H1 (cell line): ENCODE results near the gene TBC1D3B. TPM values are rescaled to one million over a fixed set of nuclear protein-coding genes. Genes with fewer than 3 reads are reported as not detected.

ENCODE experiments used
- CTCF ChIA-PET: fragments of 300-600 bp; sonication (Branson Sonifier 250); formaldehyde crosslinking; loops from one replicate; lab custom pipeline; 2021; ENCODE audit not compliant: partially characterized antibody; lab: Charles Lee
- POLR2A ChIA-PET: fragments of 300-600 bp; sonication (Branson Sonifier 250); formaldehyde crosslinking; loops from one replicate; lab custom pipeline; 2021; ENCODE audit warnings: inconsistent platforms; ENCODE audit not compliant: partially characterized antibody; lab: Charles Lee
- DNase-seq, 2 experiments: peaks; one replicate each; pipeline versions ENCODE4 v3.0.0 to v3.0.0-alpha.2; 2010 to 2022; ENCODE audit warnings: low spot score in 2 of 2, low read depth in 1 of 2, mixed read lengths in 1 of 2
- FAIRE-seq: peaks from 2 replicates; lab custom pipeline; 2011; peaks lifted over from hg19 to GRCh38; lab: Jason Lieb, UNC
- H2AFZ ChIP-seq: 2 replicates; pipeline ENCODE4 v1.8.1; 2012; ENCODE audit warnings: low read length, inconsistent platforms
- H2AK5ac ChIP-seq: 2 replicates; pipeline ENCODE4 v1.6.1; 2013; ENCODE audit warnings: low read depth, low read length
- H2BK120ac ChIP-seq: replicated peaks from 2 replicates; pipeline ENCODE3; 2013; ENCODE audit warnings: low read depth, low read length, inconsistent platforms
- H2BK12ac ChIP-seq: 2 replicates; pipeline ENCODE4 v1.6.1; 2013; ENCODE audit warnings: low read depth, low read length
- H2BK15ac ChIP-seq: 2 replicates; pipeline ENCODE4 v1.6.1; 2013; ENCODE audit warnings: low read length
- H2BK20ac ChIP-seq: 2 replicates; pipeline ENCODE4 v1.6.1; 2013; ENCODE audit warnings: low read length
- H2BK5ac ChIP-seq: 2 replicates; pipeline ENCODE4 v1.6.1; 2013; ENCODE audit warnings: low read depth, low read length
- H3K14ac ChIP-seq: 2 replicates; pipeline ENCODE4 v1.6.1; 2013; ENCODE audit warnings: inconsistent platforms; ENCODE audit not compliant: insufficient read length
- H3K18ac ChIP-seq: 2 replicates; pipeline ENCODE4 v1.6.1; 2013; ENCODE audit warnings: low read length; ENCODE audit errors: extremely low read depth
- H3K23ac ChIP-seq: 2 replicates; pipeline ENCODE4 v1.6.1; 2013; ENCODE audit warnings: inconsistent platforms; ENCODE audit not compliant: insufficient read length
- H3K23me2 ChIP-seq: 2 replicates; pipeline ENCODE4 v1.6.1; 2013; ENCODE audit warnings: low read depth, low read length
- H3K27ac ChIP-seq: 2 replicates; pipeline ENCODE4 v1.6.1; 2011; ENCODE audit warnings: low read depth, low read length, inconsistent platforms
- H3K27me3 ChIP-seq, 4 experiments: replicated peaks in 1 of 4; 1 replicate in 1 of 4; 2 replicates in 3 of 4; pipeline versions ENCODE4 v1.6.1 to v1.8.1; 2011 to 2013; ENCODE audit warnings: low read length in 3 of 4, mild to moderate bottlenecking in 3 of 4, inconsistent platforms in 2 of 4, mixed read lengths in 2 of 4, moderate library complexity in 1 of 4; ENCODE audit not compliant: control insufficient read depth in 3 of 4, insufficient read depth in 3 of 4; ENCODE audit errors: extremely low read depth in 1 of 4
- H3K36me3 ChIP-seq, 4 experiments: 2 replicates each; pipeline versions ENCODE4 v1.6.1 to v1.8.1; 2011 to 2013; ENCODE audit warnings: mild to moderate bottlenecking in 4 of 4, low read length in 3 of 4, moderate library complexity in 2 of 4, control low read depth in 1 of 4, inconsistent platforms in 1 of 4; ENCODE audit not compliant: insufficient read depth in 4 of 4, control insufficient read depth in 2 of 4
- H3K4ac ChIP-seq: replicated peaks from 2 replicates; pipeline ENCODE3; 2013; ENCODE audit warnings: low read length, low read depth, mixed read lengths, inconsistent platforms; ENCODE audit not compliant: insufficient read length
- H3K4me1 ChIP-seq, 4 experiments: replicated peaks in 1 of 4; 1 replicate in 1 of 4; 2 replicates in 3 of 4; pipeline versions ENCODE4 v1.6.1 to v1.8.1; 2011 to 2013; ENCODE audit warnings: low read length in 3 of 4, inconsistent platforms in 2 of 4, mixed read lengths in 1 of 4; ENCODE audit not compliant: insufficient read depth in 4 of 4, control insufficient read depth in 3 of 4
- H3K4me2 ChIP-seq, 2 experiments: 2 replicates each; pipeline versions ENCODE4 v1.6.1 to v1.8.1; 2011 to 2013; ENCODE audit warnings: low read depth in 2 of 2, low read length in 2 of 2, control low read depth in 1 of 2, inconsistent platforms in 1 of 2, mild to moderate bottlenecking in 1 of 2; ENCODE audit not compliant: insufficient read depth in 1 of 2
- H3K4me3 ChIP-seq, 4 experiments: fragments of 200-600, 300-600 bp in 1 of 4; sonication (generic), shearing (Covaris generic), sonication (Bioruptor Twin) in 1 of 4; 2 replicates each; pipeline versions ENCODE4 v1.5.1 to v1.8.1; 2011 to 2016; ENCODE audit warnings: low read length in 4 of 4, low read depth in 3 of 4, control low read depth in 2 of 4, inconsistent platforms in 2 of 4, mild to moderate bottlenecking in 2 of 4, mixed read lengths in 1 of 4, moderate library complexity in 1 of 4; ENCODE audit not compliant: insufficient read depth in 2 of 4; ENCODE audit errors: extremely low read depth in 1 of 4
- H3K56ac ChIP-seq: replicated peaks from 2 replicates; pipeline ENCODE3; 2013; ENCODE audit warnings: low read depth, mild to moderate bottlenecking, mixed read lengths, low read length, inconsistent platforms; ENCODE audit not compliant: insufficient read length
- H3K79me1 ChIP-seq: 2 replicates; pipeline ENCODE4 v1.6.1; 2013; ENCODE audit warnings: low read depth, low read length, control low read depth
- H3K79me2 ChIP-seq, 2 experiments: 2 replicates each; pipeline versions ENCODE4 v1.6.1 to v1.8.1; 2012 to 2013; ENCODE audit warnings: low read length in 2 of 2, mild to moderate bottlenecking in 2 of 2, inconsistent platforms in 1 of 2; ENCODE audit not compliant: insufficient read depth in 2 of 2, control insufficient read depth in 1 of 2
- H3K9ac ChIP-seq, 4 experiments: replicated peaks in 1 of 4; 1 replicate in 1 of 4; 2 replicates in 3 of 4; pipeline versions ENCODE4 v1.6.1 to v1.8.1; 2011 to 2013; ENCODE audit warnings: low read depth in 3 of 4, low read length in 3 of 4, control low read depth in 2 of 4, mild to moderate bottlenecking in 2 of 4, moderate library complexity in 2 of 4, inconsistent platforms in 1 of 4; ENCODE audit errors: extremely low read depth in 1 of 4
- H3K9me3 ChIP-seq, 2 experiments: 2 replicates each; pipeline versions ENCODE4 v1.6.1 to v1.8.1; 2012 to 2013; ENCODE audit warnings: mild to moderate bottlenecking in 2 of 2, moderate library complexity in 2 of 2, control low read depth in 1 of 2, inconsistent platforms in 1 of 2, low read depth in 1 of 2, low read length in 1 of 2, mixed read lengths in 1 of 2; ENCODE audit not compliant: insufficient read depth in 2 of 2
- H4K20me1 ChIP-seq, 2 experiments: replicated peaks in 1 of 2; 2 replicates each; pipeline versions ENCODE3 to v1.8.1; 2011 to 2013; ENCODE audit warnings: inconsistent platforms in 2 of 2, low read length in 2 of 2, mild to moderate bottlenecking in 1 of 2; ENCODE audit not compliant: insufficient read depth in 2 of 2, control insufficient read depth in 1 of 2
- H4K5ac ChIP-seq: 2 replicates; pipeline ENCODE4 v1.6.1; 2013; ENCODE audit warnings: low read length, low read depth, mixed read lengths, inconsistent platforms; ENCODE audit not compliant: insufficient read length
- H4K8ac ChIP-seq: 2 replicates; pipeline ENCODE4 v1.8.0; 2013; ENCODE audit warnings: mild to moderate bottlenecking, moderate library complexity, low read length, inconsistent platforms; ENCODE audit not compliant: insufficient read depth; ENCODE audit errors: extremely low read depth
- H4K91ac ChIP-seq: replicated peaks from 2 replicates; pipeline ENCODE3; 2013; ENCODE audit warnings: low read length, mixed read lengths, inconsistent platforms; ENCODE audit not compliant: insufficient read length
- CHD1 ChIP-seq: IDR thresholded peaks from 2 replicates; pipeline ENCODE4 v1.6.1; 2012; ENCODE audit warnings: low read depth, low read length, improper control_type of control experiment
- CHD2 ChIP-seq: IDR thresholded peaks from 2 replicates; pipeline ENCODE4 v1.6.1; 2012; ENCODE audit warnings: low read length, improper control_type of control experiment
- EP300 ChIP-seq, 2 experiments: IDR thresholded peaks; 1 replicate in 1 of 2; 2 replicates in 1 of 2; pipeline ENCODE4 v1.6.1; 2011 to 2012; ENCODE audit warnings: low read depth in 2 of 2, low read length in 2 of 2, mild to moderate bottlenecking in 2 of 2, borderline replicate concordance in 1 of 2, inconsistent platforms in 1 of 2, moderate library complexity in 1 of 2
- MAX ChIP-seq: IDR thresholded peaks from 2 replicates; pipeline ENCODE4 v1.6.1; 2012; ENCODE audit warnings: inconsistent platforms
- POU5F1 ChIP-seq: IDR thresholded peaks from 2 replicates; pipeline ENCODE4 v1.6.1; 2011; ENCODE audit warnings: low read depth, mild to moderate bottlenecking, low read length, moderate library complexity
- RBBP5 ChIP-seq: IDR thresholded peaks from 2 replicates; pipeline ENCODE4 v1.7.1; 2012; ENCODE audit warnings: low read depth, mild to moderate bottlenecking, inconsistent platforms, low read length, moderate library complexity, borderline replicate concordance
- SIN3A ChIP-seq, 2 experiments: IDR thresholded peaks in 1 of 2; conservative IDR thresholded peaks in 1 of 2; 2 replicates each; pipeline ENCODE4 v1.6.1; 2011 to 2012; ENCODE audit warnings: low read length in 2 of 2, improper control_type of control experiment in 1 of 2, low read depth in 1 of 2, mild to moderate bottlenecking in 1 of 2
- SIRT6 ChIP-seq: IDR thresholded peaks from one replicate; pipeline ENCODE4 v1.7.1; 2012; ENCODE audit warnings: low read length, inconsistent platforms
- SP2 ChIP-seq: IDR thresholded peaks from 2 replicates; pipeline ENCODE4 v1.6.1; 2012; ENCODE audit warnings: mild to moderate bottlenecking, low read length, inconsistent platforms
- SP4 ChIP-seq: IDR thresholded peaks from 2 replicates; pipeline ENCODE4 v1.6.1; 2012; ENCODE audit warnings: low read length, inconsistent platforms
- SUZ12 ChIP-seq: fragments of 200-600 bp; sonication (generic); IDR thresholded peaks from 2 replicates; pipeline ENCODE4 v1.6.1; 2012; ENCODE audit warnings: mild to moderate bottlenecking, inconsistent platforms, low read length, moderate library complexity, mixed read lengths
- TAF7 ChIP-seq: optimal IDR thresholded peaks from 2 replicates; pipeline ENCODE3; 2011; ENCODE audit warnings: low read depth, mild to moderate bottlenecking, inconsistent platforms, low read length, moderate library complexity, borderline replicate concordance
- USF2 ChIP-seq: IDR thresholded peaks from 2 replicates; pipeline ENCODE4 v1.6.1; 2011; ENCODE audit warnings: low read length, improper control_type of control experiment
- WGBS, 2 experiments: shearing (Covaris generic) in 1 of 2; methylation state at CpG; one replicate each; pipeline versions ENCODE4 v1.1.6 to v1.1.7; 2013 to 2015; ENCODE audit warnings: low lambda C conversion rate in 2 of 2, mixed read lengths in 2 of 2, inconsistent platforms in 1 of 2, low coverage in 1 of 2, missing lambda C conversion rate in 1 of 2; ENCODE audit not compliant: insufficient replicate concordance in 2 of 2, insufficient coverage in 1 of 2, insufficient read length in 1 of 2; ENCODE audit errors: extremely low coverage in 1 of 2, missing lambda C conversion rate in 1 of 2; 5-methylcytosine and 5-hydroxymethylcytosine counted together
- polyA plus RNA-seq, 7 experiments: library from polyadenylated mRNA; depleted of rRNA in 3 of 7; stranded (reverse) in 5 of 7; unstranded in 2 of 7; fragments of >200 nt in 5 of 7; fragments of 200-250 nt in 2 of 7; gene quantifications; 1 replicate in 5 of 7; 2 replicates in 1 of 7; 4 replicates in 1 of 7; pipeline versions ENCODE4 v1.2.1 to v1.2.3, GENCODE V29; 2011 to 2013; ENCODE audit warnings: missing spikeins in 2 of 7, mixed read lengths in 2 of 7
- total RNA-seq: library from RNA; stranded (reverse); fragmentation: NEBNext Ultra II Directional; extraction: Animal tissue kit (Norgen Biotek cat#: 25700); gene quantifications from 2 replicates; pipeline ENCODE4 v1.2.1, GENCODE V29; 2021

Gene TBC1D3B
- total and polyA plus RNA-seq, 2 of the 8 experiments (the other 6 are each of a cell fraction or from before 2014, with no cell fraction given): 0.54 to 6.2 TPM

- no peak overlapping the region for H3K4me2 ChIP-seq
- CTCF ChIA-PET: interaction anchor here (0.6 to 5.0 kb wide), 4 partner anchors 14 to 151 kb away, joined by 3 to 20 read pairs (median 5); partner anchors contain the start of gene CCL16
- no peak overlapping the region for H2AFZ ChIP-seq
- no peaks in the 10 kb centered on the region for H3K27me3 ChIP-seq
- FAIRE-seq (no peak), DNase-seq (no peak)
- no peak overlapping the region for H2AK5ac ChIP-seq
- no peaks in the 10 kb centered on the region for H3K9me3 ChIP-seq
- no peak overlapping the region for H3K56ac ChIP-seq
- no peak overlapping the region for H4K5ac ChIP-seq
- H3K9ac ChIP-seq: no peak overlapping the region
- H3K4ac ChIP-seq: no peak overlapping the region
- no peak overlapping the region for H4K8ac ChIP-seq
- no peak overlapping the region for H2BK20ac ChIP-seq
- H3K79me2 ChIP-seq: no peaks in the 10 kb centered on the region
- no peaks in the 10 kb centered on the region for H3K36me3 ChIP-seq
- no peak overlapping the region for H2BK15ac ChIP-seq
- H4K20me1 ChIP-seq: no peaks in the 10 kb centered on the region
- H3K23ac ChIP-seq: no peak overlapping the region
- H3K4me1 ChIP-seq: no peaks in the 10 kb centered on the region
- WGBS, 2 experiments: 85% methylated on average over 2 of the region's 2 CpGs; no CpG with 5 or more reads in 1 of the 2 experiments
- no peak overlapping the region for H3K27ac ChIP-seq
- H4K91ac ChIP-seq: no peak overlapping the region
- no peak overlapping the region for H2BK5ac ChIP-seq
- no peaks in the 10 kb centered on the region for H3K23me2 ChIP-seq
- no peak overlapping the region for H3K4me3 ChIP-seq
- no peaks in the 10 kb centered on the region for H3K79me1 ChIP-seq
- POLR2A ChIA-PET: no interaction called here
- no peak overlapping the region for H2BK12ac ChIP-seq
- no peak overlapping the region for H3K18ac ChIP-seq
- H3K14ac ChIP-seq: no peak overlapping the region
- H2BK120ac ChIP-seq: no peak overlapping the region
- no peak for TF ChIP-seq SUZ12
- no peak for TF ChIP-seq TAF7
- no peak for TF ChIP-seq SP4
- no peak for TF ChIP-seq EP300 (IDR thresholded peaks at IDR 0.05; ENCODE audit: borderline replicate concordance in 1 of 2, low read depth in 2 of 2, low read length in 2 of 2)
- no peak for TF ChIP-seq CHD2
- TF ChIP-seq MAX: no peak
- no peak for TF ChIP-seq RBBP5
- no peak for TF ChIP-seq CHD1
- TF ChIP-seq SIRT6: no peak
- TF ChIP-seq SP2: no peak
- no peak for TF ChIP-seq POU5F1
- TF ChIP-seq USF2: no peak
- no peak for TF ChIP-seq SIN3A (conservative IDR thresholded peaks at IDR 0.05 in 1 of 2, IDR thresholded peaks at IDR 0.05 in 1 of 2; ENCODE audit: low read depth in 1 of 2, low read length in 2 of 2)
These were observed 44.0 kb downstream of the TBC1D3B start for GRCh38 chr17:36132421-36132831.
